Astrocyte (in vitro differentiated cells and primary cell): Measurements from ENCODE around the gene TUBB.

Experiments used
- EZH2 ChIP-seq: IDR thresholded peaks from 2 replicates; pipeline ENCODE4 v1.6.1; 2012; ENCODE audit warnings: mild to moderate bottlenecking, low read length, inconsistent platforms; ENCODE audit not compliant: insufficient read depth
- TF ChIP-seq, protein P1 (sequence below): IDR thresholded peaks from 2 replicates; pipeline ENCODE4 v1.5.1; 2011; ENCODE audit warnings: low read depth, mild to moderate bottlenecking, inconsistent platforms, low read length, moderate library complexity; ENCODE audit not compliant: insufficient read depth

DNA sequence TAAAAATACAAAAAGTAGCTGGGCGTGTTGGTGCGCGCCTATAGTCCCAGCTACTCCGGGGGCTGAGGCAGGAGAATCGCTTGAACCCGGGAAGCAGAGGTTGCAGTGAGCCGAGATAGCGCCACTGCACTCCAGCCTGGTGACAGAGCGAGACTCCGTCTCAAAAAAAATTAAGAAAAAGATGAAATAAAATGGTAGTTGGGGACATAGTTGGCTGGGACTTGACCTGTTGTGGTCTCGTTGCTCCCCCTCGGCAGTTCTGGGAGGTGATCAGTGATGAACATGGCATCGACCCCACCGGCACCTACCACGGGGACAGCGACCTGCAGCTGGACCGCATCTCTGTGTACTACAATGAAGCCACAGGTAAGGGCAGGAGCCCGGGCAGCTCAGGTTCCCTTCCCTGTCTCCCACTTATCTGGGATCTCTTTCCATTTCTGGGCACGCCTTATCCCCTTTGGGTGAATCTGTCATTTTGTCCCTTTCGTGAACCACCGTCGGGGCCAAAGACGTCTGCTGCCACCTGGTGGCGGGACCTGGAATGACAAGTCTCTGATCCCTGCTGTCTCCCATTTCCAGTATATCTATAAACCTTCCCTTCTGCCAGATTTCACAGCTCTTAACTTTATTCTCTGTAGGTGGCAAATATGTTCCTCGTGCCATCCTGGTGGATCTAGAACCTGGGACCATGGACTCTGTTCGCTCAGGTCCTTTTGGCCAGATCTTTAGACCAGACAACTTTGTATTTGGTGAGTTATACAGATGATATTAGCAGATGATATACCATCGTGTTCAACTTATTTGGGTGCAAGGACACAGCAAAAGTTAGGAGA lies 2.3 kb downstream of the TUBB start:
- no peak for TF ChIP-seq EZH2
- TF ChIP-seq, protein P1, sequence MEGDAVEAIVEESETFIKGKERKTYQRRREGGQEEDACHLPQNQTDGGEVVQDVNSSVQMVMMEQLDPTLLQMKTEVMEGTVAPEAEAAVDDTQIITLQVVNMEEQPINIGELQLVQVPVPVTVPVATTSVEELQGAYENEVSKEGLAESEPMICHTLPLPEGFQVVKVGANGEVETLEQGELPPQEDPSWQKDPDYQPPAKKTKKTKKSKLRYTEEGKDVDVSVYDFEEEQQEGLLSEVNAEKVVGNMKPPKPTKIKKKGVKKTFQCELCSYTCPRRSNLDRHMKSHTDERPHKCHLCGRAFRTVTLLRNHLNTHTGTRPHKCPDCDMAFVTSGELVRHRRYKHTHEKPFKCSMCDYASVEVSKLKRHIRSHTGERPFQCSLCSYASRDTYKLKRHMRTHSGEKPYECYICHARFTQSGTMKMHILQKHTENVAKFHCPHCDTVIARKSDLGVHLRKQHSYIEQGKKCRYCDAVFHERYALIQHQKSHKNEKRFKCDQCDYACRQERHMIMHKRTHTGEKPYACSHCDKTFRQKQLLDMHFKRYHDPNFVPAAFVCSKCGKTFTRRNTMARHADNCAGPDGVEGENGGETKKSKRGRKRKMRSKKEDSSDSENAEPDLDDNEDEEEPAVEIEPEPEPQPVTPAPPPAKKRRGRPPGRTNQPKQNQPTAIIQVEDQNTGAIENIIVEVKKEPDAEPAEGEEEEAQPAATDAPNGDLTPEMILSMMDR: peak; percentile 95
